Inflammatory macrophage (primary cell): ENCODE data around the gene POLR3A.
"Not testable (repeated sequence)": the region's sequence is repeated elsewhere in the genome, so short reads cannot be mapped to it uniquely, and the experiment has no call there.

Source experiments
- DNase-seq, 2 donors: peaks; one replicate each; pipeline ENCODE4 v3.0.0-alpha.2; 2020 to 2022

Gene POLR3A

GRCh38 chr10:78019264-78019663 is 10.1 kb downstream of the POLR3A start:
- no peak for DNase-seq

GRCh38 chr10:78017856-78018255 is 11.5 kb downstream of the POLR3A start:
- DNase-seq: no peak

- DNase-seq: no peak
These were observed 13.8 kb downstream of the POLR3A start for GRCh38 chr10:78015546-78015945.

- DNase-seq: no peak
These were observed 15.8 kb downstream of the POLR3A start for GRCh38 chr10:78013564-78013963.

GRCh38 chr10:78011065-78011464 is 18.2 kb downstream of the POLR3A start:
- DNase-seq: no peak

GRCh38 chr10:78010278-78010677 is 19.0 kb downstream of the POLR3A start:
- DNase-seq: no peak

GRCh38 chr10:78009662-78010061 is 19.7 kb downstream of the POLR3A start:
- DNase-seq: no peak

- DNase-seq: no peak
These were observed 22.1 kb downstream of the POLR3A start for GRCh38 chr10:78007172-78007571.

- no peak for DNase-seq
These were observed 24.9 kb downstream of the POLR3A start for GRCh38 chr10:78004215-78005026.

GRCh38 chr10:78002541-78003288 is 26.6 kb downstream of the POLR3A start:
- DNase-seq: no peak

- no peak for DNase-seq
These were observed 28.3 kb downstream of the POLR3A start for GRCh38 chr10:78000956-78001472.

- DNase-seq: no peak
These were observed 29.1 kb downstream of the POLR3A start for GRCh38 chr10:78000206-78000605.

GRCh38 chr10:77998780-77999179 is 30.5 kb downstream of the POLR3A start:
- not testable (repeated sequence) for DNase-seq

GRCh38 chr10:77993620-77994019 is 35.7 kb downstream of the POLR3A start:
- no peak for DNase-seq

- no peak for DNase-seq
These were observed 40.1 kb downstream of the POLR3A start for GRCh38 chr10:77989081-77989724.

GRCh38 chr10:77987671-77988255 is 41.6 kb downstream of the POLR3A start:
- no peak for DNase-seq

- DNase-seq: no peak
These were observed 44.3 kb downstream of the POLR3A start for GRCh38 chr10:77984986-77985385.

GRCh38 chr10:77983384-77984341 is 45.7 kb downstream of the POLR3A start:
- DNase-seq: no peak

- DNase-seq: no peak
These were observed 48.0 kb downstream of the POLR3A start for GRCh38 chr10:77981281-77981680.

- no peak for DNase-seq
These were observed 50.1 kb downstream of the POLR3A start for GRCh38 chr10:77979221-77979620.

GRCh38 chr10:77978360-77978759 is 51.0 kb downstream of the POLR3A start:
- DNase-seq: no peak

GRCh38 chr10:77977934-77978333 is 51.4 kb downstream of the POLR3A start:
- no peak for DNase-seq
